ENCODE measurements around the gene TEX52.

DNA sequence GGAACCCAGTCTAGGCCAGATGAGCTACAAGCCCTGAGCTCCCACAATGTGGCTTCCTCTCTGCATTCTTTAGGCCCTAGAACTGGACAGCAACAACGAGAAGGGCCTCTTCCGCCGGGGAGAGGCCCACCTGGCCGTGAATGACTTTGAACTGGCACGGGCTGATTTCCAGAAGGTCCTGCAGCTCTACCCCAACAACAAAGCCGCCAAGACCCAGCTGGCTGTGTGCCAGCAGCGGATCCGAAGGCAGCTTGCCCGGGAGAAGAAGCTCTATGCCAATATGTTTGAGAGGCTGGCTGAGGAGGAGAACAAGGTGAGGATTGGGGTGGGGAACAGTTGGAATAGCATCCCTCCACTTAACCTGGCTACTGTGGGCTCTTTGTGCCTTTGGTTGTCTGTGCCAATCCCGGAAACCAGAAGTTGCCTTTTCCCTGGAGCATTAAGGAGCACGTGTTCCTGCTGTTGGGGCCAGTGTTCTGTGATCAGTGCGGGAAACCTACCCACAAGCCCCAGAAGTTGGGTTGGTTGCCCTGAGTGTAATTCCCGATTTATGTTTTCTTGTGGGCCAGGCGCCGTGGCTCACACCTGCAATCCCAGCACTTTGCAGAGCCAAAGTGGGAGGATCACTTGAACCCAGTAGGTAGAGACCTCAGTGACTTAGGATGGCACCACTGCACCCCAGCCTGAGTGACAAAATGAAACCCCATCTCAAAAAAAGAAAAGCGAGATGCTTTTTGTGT, 55.6 kb downstream of the TEX52 start:
- TF ChIP-seq MYNN (CRISPR knock-in tag; IDR thresholded peaks at IDR 0.05; ENCODE audit: low read depth) (no peak), EP300 (IDR thresholded peaks at IDR 0.05; ENCODE audit: low read depth in 2 of 2, low read length in 2 of 2) (no peak), EP300 (CRISPR knock-in tag; IDR thresholded peaks at IDR 0.05; ENCODE audit: borderline replicate concordance) (no peak), MXI1 (IDR thresholded peaks at IDR 0.05; ENCODE audit: borderline replicate concordance, low read depth, low read length) (no peak), PCBP1 (IDR thresholded peaks at IDR 0.05; ENCODE audit: borderline replicate concordance, low read depth, low read length) (no peak)

Data from HepG2 (cell line).